Measurements from ENCODE around the gene PJA1.

PJA1 gene

GRCh38 chrX:69142788-69143469 lies 22.3 kb downstream of the PJA1 start:
- no peak for DNase-seq

- no peak for DNase-seq
These were observed 24.4 kb downstream of the PJA1 start for GRCh38 chrX:69140837-69141236.

DNA sequence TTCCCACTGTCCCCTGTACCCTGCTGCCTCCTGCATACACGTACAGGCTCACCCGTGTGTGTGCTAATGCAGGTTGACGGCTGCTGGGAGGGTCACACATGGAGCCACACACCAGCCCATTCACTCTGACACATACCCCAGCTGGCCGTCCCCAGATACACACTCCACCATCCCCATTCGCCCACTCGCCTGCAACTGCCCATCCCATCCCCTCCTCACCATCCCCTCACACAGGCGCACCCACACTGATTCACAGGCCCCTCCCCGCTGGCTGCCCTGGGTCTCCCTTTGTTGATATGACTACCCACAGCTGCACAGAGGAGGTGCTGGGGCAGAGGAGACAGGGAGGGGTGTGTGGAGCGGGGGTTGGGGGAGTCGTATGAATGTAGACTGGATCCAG lies 25.7 kb downstream of the PJA1 start:
- no peak for DNase-seq

DNA sequence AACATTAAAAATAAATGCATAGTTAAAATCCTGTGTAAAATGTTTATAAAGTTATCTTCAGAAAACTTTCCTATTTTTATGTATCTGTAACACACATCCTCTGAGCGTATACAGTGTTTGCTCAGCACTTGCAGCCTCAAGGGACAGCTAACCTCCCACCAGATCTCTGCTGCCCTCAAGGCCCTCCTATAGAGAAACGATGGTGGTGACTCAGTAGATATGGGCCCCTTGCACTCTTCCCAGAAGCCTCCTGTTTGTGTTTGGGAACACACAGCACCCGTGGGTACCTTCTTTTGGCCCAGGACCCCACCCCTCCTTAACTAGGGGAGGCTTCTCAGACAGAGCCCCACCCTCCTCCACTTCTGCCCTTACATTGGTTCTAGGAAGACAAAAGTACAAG lies 26.7 kb downstream of the PJA1 start:
- no peak for DNase-seq

- no peak for DNase-seq
These were observed 27.2 kb downstream of the PJA1 start for GRCh38 chrX:69138118-69138390.

GRCh38 chrX:69137371-69138117 lies 27.7 kb downstream of the PJA1 start:
- DNase-seq = no peak

DNA sequence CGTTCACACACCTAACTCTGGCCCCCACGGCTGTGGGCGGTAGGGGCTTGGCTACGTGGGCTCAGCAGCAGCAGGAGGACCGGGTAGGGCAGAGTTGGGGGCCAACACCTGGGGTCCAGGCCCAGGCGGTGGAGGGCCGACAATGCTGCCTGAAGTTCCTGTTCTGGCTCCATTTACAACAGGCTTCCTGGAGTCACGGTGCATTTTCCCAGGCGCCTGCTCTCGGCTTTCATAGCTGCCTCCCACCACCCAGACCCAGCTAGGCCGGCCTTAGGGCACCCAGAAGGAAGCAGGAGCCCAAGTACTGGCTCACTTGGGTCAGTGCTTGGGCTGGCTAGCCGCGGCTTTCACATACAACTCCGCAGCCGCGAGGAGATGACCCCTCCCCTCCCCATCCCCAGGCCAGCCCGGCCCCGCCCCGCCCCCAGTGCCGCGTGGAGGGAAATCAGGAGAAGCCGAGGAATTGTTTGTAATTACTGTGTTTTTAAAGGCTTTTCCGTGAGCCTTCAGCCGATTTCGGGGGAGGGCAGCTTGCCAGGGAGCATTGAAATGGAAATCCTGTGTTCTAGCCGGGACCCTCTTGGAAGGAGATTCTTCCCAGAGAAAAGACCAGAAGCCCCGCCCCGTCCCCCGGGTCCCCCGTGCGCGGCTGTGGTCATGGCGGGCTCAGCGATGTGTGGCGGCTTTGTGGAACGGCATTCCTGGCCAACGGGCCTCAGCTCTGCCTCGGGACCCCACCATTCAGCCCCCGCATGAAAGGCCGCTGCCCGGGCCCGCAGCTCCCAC lies 28.5 kb downstream of the PJA1 start:
- DNase-seq = no peak

- DNase-seq = peak; percentile 34
These were observed 31.2 kb downstream of the PJA1 start for GRCh38 chrX:69133921-69134542.

DNA sequence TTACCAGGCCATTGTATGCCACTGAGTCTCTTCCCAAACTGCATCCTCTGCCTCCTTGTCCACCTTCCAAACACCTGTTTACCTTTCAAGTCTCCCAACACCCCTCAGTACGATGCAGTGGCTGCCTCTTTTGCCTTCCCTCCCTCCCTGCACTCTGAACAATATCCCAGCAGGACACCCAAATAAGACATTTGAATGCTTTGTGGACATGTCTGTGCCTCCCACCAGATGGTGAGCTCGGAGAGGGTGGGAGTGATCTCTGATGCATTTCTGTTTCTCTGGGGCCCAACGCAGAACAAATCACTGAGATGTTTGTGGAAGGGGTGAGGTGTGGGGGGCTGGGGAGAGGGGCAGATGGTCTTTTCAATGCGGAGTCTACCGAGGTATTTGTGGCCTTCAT lies 33.4 kb downstream of the PJA1 start:
- DNase-seq = no peak

DNA sequence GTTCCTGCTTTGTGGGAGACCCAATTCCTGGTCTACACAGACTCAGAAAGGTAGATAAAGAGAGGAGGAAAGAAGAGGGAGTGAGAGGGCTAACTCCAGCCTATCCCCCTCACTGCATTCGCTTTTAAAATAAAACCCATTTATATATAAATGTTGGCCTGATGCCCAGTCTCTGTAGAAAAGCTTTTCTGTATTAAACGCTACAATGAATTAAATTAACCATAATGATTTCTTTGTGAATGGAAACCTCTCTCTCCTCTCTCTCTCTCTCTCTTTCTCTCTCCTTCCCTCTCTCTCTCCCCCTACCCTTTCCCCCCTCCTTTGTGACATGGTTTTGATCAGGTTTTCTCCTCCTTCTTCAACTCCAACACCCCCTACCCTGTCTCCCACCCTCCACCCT lies 34.8 kb downstream of the PJA1 start:
- DNase-seq = no peak

DNA sequence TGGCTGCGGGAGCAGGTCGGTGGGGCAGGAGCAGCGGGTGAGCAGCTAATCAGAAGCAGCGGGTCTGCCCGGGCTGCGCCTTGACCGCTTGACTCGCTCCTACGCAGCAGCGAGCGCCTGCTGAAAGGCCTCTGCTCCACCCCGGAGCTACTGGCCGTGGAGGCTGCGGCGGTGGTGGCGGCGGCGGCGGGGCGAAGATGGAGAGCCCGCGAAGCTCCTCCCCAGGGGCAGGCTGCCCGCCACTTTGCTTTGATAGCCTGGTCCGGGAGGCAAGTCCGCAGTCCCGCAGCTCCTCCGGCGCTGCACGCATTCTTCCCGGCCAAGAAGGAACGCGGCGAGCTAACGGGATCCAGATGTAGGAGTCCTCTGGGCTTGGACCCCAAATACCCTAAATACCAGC lies 36.7 kb downstream of the PJA1 start:
- peak; percentile 4 for DNase-seq

DNA sequence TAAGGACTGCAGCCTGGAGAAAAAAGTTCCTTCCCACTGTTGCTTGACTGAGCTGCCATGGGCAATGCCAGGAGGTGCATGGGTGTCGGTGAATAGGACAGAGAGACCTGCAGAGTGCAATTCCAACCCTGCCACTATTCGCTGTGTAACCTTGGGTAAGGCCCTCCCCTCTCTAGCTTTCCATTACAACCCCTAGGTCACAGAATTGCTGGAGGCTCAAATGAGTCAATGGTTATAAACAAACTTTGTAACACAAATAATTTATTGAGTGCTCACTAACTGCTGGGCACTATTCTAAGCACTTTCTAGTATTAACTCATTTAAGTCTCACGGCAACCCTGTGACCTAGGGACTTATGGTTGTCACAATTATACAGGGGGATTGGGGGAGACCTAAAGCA lies 37.8 kb downstream of the PJA1 start:
- DNase-seq = no peak

GRCh38 chrX:69126642-69127041 lies 38.6 kb downstream of the PJA1 start:
- DNase-seq = no peak

GRCh38 chrX:69125094-69125493 lies 40.2 kb downstream of the PJA1 start:
- DNase-seq = no peak

GRCh38 chrX:69124108-69124507 lies 41.1 kb downstream of the PJA1 start:
- DNase-seq = no peak

DNA sequence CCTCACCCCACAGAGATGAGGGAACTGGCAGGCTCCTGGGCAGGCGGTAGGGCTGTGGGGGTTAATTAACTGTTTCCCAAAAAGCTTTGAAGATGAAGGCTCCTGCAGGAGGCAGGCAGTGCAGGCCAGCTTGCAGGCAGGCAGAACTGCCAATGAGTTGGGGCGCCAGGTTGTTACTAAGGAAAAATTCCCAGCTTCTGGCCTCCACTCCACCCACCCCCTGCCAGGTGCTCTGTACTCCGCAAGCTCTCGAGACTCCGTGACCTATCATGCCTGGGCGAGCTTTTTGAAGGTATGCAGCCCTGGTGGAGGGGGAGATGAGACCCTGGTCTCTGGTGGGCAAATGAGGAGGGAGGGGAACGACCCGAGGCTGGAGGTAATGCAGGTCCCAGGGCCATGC lies 41.8 kb downstream of the PJA1 start:
- DNase-seq = no peak

DNA sequence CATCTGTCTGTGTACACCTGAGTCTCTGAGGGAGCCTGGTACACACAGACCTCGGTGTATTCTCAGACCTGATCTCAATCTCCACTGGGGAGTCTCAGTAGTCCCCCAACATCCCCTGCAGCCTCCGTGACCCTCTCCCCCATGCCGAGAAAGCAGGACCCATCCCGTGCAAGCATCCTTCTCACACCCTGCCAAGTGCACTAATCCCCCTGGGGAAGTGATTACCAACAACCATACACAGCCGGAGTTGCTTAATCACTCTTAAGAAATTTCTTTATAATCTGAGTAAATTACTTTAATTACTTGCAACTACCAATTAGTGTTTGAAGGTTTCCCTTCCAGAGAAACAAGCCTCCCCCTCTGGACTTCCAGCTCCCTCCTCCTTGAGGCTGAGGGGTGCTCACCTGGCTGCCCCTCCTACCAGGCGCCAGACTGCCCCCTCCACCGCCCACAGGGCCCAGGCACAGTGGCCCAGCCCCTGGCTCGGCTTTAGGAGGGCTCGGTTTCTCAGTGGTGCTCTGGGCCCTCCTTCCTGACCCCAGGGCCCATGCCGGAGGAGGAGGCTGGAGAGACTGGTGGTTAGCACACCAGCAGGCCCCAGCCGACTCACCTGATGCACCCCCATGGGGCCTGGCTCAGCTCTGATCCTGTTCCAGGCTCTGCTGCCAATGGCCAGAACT lies 43.8 kb downstream of the PJA1 start:
- DNase-seq = no peak

DNA sequence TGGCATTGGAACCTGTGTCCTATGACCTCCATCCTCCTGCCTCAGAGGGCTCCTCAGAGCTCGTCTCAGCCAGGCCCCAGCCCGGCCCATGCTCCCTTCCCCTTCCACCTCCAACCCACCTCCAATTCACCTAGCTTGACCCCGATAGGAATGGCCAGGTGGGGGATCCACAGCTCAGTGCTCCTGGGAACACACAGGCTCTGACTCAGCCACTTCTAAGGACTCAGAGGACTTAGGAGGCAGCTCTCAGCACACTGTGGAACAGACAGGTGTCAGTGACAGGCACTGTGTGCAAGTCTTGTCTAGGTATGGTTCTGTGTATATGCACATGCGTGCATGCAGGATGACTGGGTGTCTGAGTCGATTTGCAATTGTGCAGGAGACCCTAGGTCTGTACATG lies 44.8 kb downstream of the PJA1 start:
- no peak for DNase-seq

DNA sequence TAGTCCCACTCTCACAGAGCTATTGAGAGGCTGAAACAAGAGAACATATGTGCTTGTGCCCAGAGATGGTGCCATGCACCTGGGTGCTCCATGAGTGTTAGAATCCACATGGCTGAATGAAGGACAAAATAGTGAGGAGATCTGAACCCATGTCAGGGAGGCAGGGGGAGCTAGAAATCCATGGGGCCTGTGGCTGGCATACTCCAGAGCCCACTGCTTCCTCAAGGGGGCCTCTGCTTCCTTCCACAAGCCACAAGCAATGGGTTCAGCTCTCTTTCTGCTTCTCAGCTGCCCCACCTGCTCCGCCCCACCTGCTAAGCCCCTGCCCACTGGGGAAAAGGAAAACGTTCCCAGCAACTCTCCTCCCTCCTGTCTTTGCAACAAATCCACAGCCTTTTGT lies 46.1 kb downstream of the PJA1 start:
- DNase-seq = peak; percentile 19

DNA sequence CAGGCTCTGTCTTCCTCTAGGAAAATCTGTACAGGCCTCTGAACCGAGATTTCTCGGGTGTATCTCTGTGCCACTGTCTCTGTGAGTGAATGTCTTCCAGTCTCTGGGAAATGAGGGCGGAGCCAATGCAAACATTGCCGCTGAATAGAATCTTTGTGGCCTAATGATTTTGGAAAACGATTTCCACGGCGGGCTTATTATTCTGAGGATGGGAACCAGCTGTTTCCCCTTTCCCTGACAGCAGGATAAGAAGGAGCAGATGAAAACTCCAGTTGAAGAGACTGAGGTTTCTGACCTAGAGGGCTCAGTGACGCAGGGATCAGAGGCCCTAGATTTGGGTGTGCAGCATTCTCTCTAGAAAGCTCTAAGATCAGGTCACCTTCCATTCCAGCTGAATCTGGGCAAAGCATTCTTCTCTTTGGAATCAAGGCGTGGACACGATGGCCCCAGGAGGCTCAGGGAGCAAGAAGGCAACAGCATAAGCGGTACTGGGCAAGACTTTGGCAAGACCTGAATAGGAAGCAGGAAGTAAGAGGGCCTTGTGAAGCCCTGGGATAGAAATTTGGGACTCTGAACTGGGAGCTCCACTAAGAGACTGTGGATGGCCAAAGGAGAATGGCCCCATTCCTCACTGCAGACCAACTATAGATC lies 47.3 kb downstream of the PJA1 start:
- no peak for DNase-seq

DNA sequence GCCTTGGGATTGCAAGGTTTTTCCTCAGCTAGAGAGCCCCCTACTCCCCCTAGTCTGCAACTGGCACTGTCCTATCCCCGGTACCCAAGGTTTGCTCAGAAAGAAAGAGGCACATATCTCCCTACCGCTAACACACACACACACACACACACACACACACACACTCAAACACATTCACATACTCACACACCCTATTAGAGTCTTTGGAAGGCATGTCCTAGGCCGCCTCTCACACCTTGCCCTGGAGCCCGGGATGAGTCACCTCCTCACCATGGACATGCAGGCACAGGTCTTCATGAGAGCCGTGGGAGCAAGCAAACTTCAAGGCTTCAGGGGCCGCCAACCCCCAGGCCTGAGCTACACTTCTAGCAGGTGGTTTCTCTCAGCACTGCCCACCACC lies 49.2 kb downstream of the PJA1 start:
- no peak for DNase-seq

GRCh38 chrX:69113723-69114122 lies 51.5 kb downstream of the PJA1 start:
- peak; percentile 8 for DNase-seq
